ENCODE results near the gene E2F3. TPM values are rescaled to one million over a fixed set of nuclear protein-coding genes. Genes with fewer than 3 reads are reported as not detected.

E2F3 gene
- total and polyA plus RNA-seq, 2 experiments from 2014 or later: 11.1 to 12.6 TPM

DNA sequence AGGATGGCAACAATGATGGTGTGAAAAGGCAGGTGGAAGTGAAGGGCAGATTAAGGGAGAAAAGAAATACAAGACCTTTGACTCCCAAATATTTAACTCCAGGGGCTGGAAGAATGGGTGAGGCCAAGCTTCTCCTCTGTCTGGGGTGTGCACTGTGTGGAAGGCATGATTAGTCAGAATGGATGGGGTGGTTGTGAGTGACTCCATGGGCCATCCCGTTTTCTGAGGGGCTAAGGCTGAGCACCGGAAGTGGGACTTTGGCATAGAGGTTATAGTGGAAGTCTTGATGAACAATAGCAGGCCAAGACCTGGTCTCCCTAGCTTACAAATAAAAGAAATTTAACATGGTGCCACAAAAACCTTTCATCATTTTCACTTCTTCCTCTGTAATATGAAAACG is 12.1 kb downstream of the E2F3 start:
- Histone ChIP-seq H3K9me3 (ENCODE audit: low read depth) (no peaks in the 10 kb centered on the region), H3K4me3 (no peak overlapping the region), H3K4me1 (ENCODE audit: low read depth) (peaks cover 44% of the 10 kb centered on the region), H3K27me3 (no peaks in the 10 kb centered on the region), H3K27ac (no peak overlapping the region), H3K36me3 (no peaks in the 10 kb centered on the region)
- TF ChIP-seq, protein P1, sequence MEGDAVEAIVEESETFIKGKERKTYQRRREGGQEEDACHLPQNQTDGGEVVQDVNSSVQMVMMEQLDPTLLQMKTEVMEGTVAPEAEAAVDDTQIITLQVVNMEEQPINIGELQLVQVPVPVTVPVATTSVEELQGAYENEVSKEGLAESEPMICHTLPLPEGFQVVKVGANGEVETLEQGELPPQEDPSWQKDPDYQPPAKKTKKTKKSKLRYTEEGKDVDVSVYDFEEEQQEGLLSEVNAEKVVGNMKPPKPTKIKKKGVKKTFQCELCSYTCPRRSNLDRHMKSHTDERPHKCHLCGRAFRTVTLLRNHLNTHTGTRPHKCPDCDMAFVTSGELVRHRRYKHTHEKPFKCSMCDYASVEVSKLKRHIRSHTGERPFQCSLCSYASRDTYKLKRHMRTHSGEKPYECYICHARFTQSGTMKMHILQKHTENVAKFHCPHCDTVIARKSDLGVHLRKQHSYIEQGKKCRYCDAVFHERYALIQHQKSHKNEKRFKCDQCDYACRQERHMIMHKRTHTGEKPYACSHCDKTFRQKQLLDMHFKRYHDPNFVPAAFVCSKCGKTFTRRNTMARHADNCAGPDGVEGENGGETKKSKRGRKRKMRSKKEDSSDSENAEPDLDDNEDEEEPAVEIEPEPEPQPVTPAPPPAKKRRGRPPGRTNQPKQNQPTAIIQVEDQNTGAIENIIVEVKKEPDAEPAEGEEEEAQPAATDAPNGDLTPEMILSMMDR (IDR thresholded peaks at IDR 0.05; ENCODE audit: low read depth, low read length): no peak
- no peak for DNase-seq (ENCODE audit: low read depth in 1 of 2, low spot score in 1 of 2)

DNA sequence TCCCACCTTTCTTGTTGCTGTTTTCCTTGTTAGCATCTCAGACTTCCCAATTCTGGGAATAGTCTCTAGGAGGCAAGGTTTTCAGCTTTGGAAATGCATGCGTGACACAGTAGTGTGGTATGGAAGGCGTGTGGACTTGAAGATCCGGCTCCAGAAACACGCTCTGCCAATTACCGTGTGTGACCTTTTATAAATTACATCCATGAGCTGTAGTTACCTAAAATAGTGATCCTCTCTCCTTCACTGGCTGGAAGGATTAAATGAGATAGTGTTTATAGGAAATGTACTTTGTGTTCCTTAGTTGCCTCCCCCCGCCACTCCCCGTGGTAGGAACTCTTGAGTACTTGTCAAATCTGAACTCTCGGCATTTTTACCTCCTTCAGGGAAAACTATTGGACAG is 13.0 kb downstream of the E2F3 start:
- TF ChIP-seq, protein P1 (IDR thresholded peaks at IDR 0.05; ENCODE audit: low read depth, low read length): no peak
- Histone ChIP-seq H3K9me3 (ENCODE audit: low read depth) (no peaks in the 10 kb centered on the region), H3K4me3 (no peak overlapping the region), H3K27ac (peak overlapping the region; percentile 42), H3K36me3 (no peaks in the 10 kb centered on the region), H3K4me1 (ENCODE audit: low read depth) (peaks cover 35% of the 10 kb centered on the region), H3K27me3 (no peaks in the 10 kb centered on the region)
- DNase-seq (ENCODE audit: low read depth in 1 of 2, low spot score in 1 of 2): no peak

DNA sequence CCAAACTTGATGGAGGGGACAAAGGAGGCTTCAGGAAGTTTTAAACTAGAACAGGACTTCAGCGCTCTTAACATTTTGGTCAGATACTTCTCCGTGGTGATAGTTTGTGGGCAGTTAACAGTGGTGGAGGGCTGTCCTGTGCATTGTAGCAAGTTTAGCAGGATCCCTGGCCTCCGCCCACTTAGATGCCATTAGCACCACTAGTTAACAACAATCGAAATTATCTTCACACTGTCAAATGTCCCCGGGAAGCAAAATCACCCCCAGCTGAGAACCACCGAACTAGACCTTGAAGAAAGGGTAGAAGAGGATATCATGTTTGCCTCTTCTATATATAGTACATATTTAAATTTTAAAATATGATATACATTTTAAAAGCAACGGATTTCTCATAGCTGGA is 13.6 kb downstream of the E2F3 start:
- Histone ChIP-seq H3K9me3 (ENCODE audit: low read depth) (no peaks in the 10 kb centered on the region), H3K4me3 (no peak overlapping the region), H3K36me3 (no peaks in the 10 kb centered on the region), H3K27ac (peak overlapping the region; percentile 42), H3K4me1 (ENCODE audit: low read depth) (peaks cover 34% of the 10 kb centered on the region), H3K27me3 (no peaks in the 10 kb centered on the region)
- DNase-seq (ENCODE audit: low read depth in 1 of 2, low spot score in 1 of 2): no peak
- TF ChIP-seq, protein P1 (IDR thresholded peaks at IDR 0.05; ENCODE audit: low read depth, low read length): no peak

DNA sequence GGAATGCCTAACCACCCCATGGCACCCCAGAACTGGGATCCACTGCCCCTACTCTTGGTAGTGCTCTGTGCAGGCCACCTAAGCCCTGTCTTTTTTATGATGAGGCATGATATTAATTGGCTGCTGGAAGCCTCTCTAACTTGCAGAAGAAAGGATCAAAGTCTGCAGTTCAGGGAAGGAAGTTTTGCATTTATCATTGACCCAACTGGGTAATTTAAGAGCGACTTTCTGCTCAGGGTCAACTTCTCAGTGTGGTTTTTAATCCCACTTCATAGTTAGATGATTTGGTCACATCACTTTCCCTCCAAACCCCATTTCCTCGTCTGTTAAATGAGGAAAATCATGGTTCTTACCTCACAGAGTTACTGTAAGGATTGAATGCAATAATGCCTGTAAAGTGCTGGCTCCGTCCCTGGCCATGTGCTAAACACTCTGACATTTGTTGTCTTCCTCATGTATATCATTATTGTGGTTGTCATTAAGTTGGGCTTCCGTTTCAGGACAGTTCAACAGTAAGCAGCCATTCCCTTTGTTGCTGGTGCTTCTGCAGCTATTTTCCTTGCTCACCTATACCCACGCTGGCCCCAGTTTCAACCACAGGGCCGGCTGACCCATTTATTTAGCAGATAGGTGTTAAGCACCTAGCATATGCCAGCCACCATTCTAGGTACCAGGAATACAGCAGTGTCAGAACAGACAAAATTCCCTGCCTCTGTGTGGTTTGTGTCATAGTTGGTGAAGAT is 14.2 kb downstream of the E2F3 start:
- Histone ChIP-seq H3K9me3 (ENCODE audit: low read depth) (no peaks in the 10 kb centered on the region), H3K27ac (peak overlapping the region; percentile 61), H3K27me3 (no peaks in the 10 kb centered on the region), H3K4me1 (ENCODE audit: low read depth) (peaks cover 34% of the 10 kb centered on the region), H3K4me3 (no peak overlapping the region), H3K36me3 (no peaks in the 10 kb centered on the region)
- DNase-seq (ENCODE audit: low read depth in 1 of 2, low spot score in 1 of 2): no peak
- TF ChIP-seq, protein P1 (IDR thresholded peaks at IDR 0.05; ENCODE audit: low read depth, low read length): no peak

DNA sequence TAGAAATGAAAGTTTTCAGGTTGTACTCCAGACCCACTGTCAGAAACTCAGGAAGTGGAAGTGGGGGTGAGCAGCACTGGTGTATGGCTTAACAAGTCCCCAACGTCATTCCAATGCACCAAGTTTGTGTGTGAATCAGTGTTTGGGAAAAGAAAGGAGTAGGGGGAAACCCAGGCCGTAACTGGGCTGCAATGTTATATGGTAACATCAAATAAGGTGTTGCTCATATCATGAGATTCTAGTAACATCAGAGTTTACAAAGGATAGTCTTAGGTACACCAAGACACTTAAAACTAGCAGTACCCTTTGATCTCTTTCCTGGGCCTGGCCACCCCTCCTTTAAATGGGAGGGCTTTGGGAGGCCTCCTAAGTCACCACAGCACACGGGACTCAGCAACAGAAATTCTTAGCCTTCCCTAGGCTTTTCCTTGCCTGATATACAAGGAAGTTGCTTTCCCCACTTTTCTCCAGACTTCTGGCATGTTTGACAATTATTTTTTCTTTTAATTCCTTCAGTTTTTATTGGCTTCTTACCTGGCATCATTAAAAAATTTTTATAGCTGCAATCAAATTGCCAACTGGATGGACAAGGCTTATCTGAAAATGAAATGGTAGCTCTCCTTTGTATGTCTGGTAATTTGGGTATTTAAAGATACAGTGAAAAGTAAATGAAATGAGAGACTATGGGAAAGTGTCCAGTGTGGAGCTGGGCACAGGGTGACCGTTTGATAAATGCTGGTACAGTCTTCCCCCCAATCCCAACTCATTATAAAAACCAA is 15.1 kb downstream of the E2F3 start:
- Histone ChIP-seq H3K27me3 (no peaks in the 10 kb centered on the region), H3K36me3 (no peaks in the 10 kb centered on the region), H3K9me3 (ENCODE audit: low read depth) (no peaks in the 10 kb centered on the region), H3K27ac (peak overlapping the region; percentile 61), H3K4me3 (no peak overlapping the region), H3K4me1 (ENCODE audit: low read depth) (peaks cover 29% of the 10 kb centered on the region)
- DNase-seq (ENCODE audit: low read depth in 1 of 2, low spot score in 1 of 2): no peak
- TF ChIP-seq, protein P1 (IDR thresholded peaks at IDR 0.05; ENCODE audit: low read depth, low read length): no peak
